Aorta (tissue), 5 donors: ENCODE measurements around the gene RALGAPA2. TPM values are rescaled to one million over a fixed set of nuclear protein-coding genes. Genes with fewer than 3 reads are reported as not detected.

Experiments used
- ATAC-seq: fragments of 200-7000 bp; cut with Tn5 transposase; one replicate; pipeline ENCODE4 v1.9.1; 2022; ENCODE audit warnings: moderate library complexity; ENCODE audit not compliant: low FRiP score
- DNase-seq, 2 donors: peaks; one replicate each; pipeline ENCODE4 v3.0.0-alpha.2; 2020
- H3K27ac ChIP-seq, 2 donors: one replicate each; pipeline ENCODE4 v1.5.1; 2013; ENCODE audit warnings: low read length in 2 of 2, mild to moderate bottlenecking in 2 of 2, moderate library complexity in 2 of 2, control low read depth in 1 of 2, inconsistent platforms in 1 of 2, low read depth in 1 of 2
- H3K27me3 ChIP-seq, 2 donors: one replicate each; pipeline ENCODE4 v1.6.1; 2013; ENCODE audit warnings: control low read depth in 1 of 2, low read length in 1 of 2, mild to moderate bottlenecking in 1 of 2, moderate library complexity in 1 of 2; ENCODE audit not compliant: insufficient read depth in 2 of 2, control insufficient read depth in 1 of 2
- H3K36me3 ChIP-seq, 2 donors: one replicate each; pipeline ENCODE4 v1.6.1; 2013; ENCODE audit warnings: control low read depth in 1 of 2, low read length in 1 of 2, mild to moderate bottlenecking in 1 of 2; ENCODE audit not compliant: insufficient read depth in 2 of 2, control insufficient read depth in 1 of 2
- H3K4me1 ChIP-seq, 2 donors: one replicate each; pipeline ENCODE4 v1.6.1; 2013; ENCODE audit warnings: low read length in 2 of 2, control low read depth in 1 of 2, mild to moderate bottlenecking in 1 of 2, moderate library complexity in 1 of 2; ENCODE audit not compliant: insufficient read depth in 2 of 2, control insufficient read depth in 1 of 2
- H3K4me3 ChIP-seq, 2 donors: one replicate each; pipeline ENCODE4 v1.5.1; 2013; ENCODE audit warnings: low read length in 2 of 2, control low read depth in 1 of 2, mild to moderate bottlenecking in 1 of 2
- H3K9me3 ChIP-seq: one replicate; pipeline ENCODE4 v1.6.1; 2013; ENCODE audit warnings: mild to moderate bottlenecking, low read length; ENCODE audit not compliant: control insufficient read depth
- WGBS, 2 donors: extraction: QIAGEN DNeasy Blood & Tissue Kit; methylation state at CpG; one replicate each; pipeline ENCODE4 v1.1.7; 2013; 5-methylcytosine and 5-hydroxymethylcytosine counted together
- intact Hi-C, 2 donors: fragments of 100-400 bp; cut with DNase I; formaldehyde crosslinking; loops; one replicate each; pipeline versions ENCODE4 v1.14.2 to v1.15.0; 2022
- polyA plus RNA-seq, 2 donors: library from polyadenylated mRNA; stranded (reverse); fragments of 200-250 nt; gene quantifications; one replicate each; pipeline ENCODE4 v1.2.3, GENCODE V29; 2013
- total RNA-seq, 2 donors: library from RNA; stranded (reverse); fragmentation: NEBNext Ultra II Directional; extraction: Animal tissue kit (Norgen Biotek cat#: 25700); gene quantifications; one replicate each; pipeline ENCODE4 v1.2.1, GENCODE V29; 2021
- donor health status: healthy with polysubstance abuse.
- donor health status: Bipolar disorder and iron deficiency.
- donor health status: DM: no; HTN: no; CAD: no.
- donor health status: DM: no; HTN: no; CAD: no.
- donor health status: DM: yes; HTN: yes; CAD: no.

Gene RALGAPA2
- total and polyA plus RNA-seq, 4 donors, result 2.2 to 62.3 (median 19.2) TPM

DNA sequence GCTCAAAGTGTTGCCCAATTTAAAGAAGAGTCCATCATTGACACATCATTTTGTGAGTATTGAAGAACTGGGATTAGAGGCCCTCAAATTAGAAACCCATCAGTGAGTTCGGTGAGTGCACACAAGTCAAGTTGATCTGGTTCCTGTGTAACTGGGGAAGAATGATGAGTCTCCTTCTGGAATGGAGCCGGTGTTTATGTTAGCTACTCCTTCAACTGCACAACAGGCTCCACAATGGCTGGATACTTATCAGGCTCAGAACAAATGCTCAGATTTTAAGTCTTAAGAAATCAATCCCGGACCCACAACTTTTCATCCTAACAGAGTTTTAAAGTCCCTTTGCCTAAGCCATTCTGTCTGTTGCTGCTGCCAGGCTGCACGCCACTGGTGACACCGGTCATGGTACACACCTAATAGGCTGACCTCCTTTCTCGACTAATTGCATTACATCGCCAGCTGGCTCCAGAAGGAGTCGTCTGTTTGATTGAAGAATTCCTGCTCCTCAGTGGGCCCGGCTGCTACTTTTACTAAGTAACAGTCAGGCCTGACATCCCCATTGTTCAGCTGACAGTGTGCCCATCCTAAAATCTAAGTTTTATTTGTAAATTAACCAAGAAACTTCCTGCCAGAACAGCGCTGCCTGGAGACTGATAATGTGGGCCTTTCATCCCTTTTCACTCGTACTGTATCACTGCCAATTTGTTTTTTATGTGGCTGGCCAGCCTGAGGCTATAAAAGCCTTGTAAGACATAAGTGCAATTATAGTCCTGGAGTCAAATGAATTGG lies 214.2 kb downstream of the RALGAPA2 start:
- 69 to 72% methylated on average over 11 of the region's 11 CpGs for whole genome bisulfite sequencing, 2 donors
- no peaks in the 10 kb centered on the region for H3K27me3 ChIP-seq
- H3K4me1 ChIP-seq, result no peaks in the 10 kb centered on the region
- no peaks in the 10 kb centered on the region for H3K9me3 ChIP-seq
- H3K4me3 ChIP-seq, result no peak overlapping the region
- peaks cover 9 to 12% of the 10 kb centered on the region in 2 donors for H3K36me3 ChIP-seq
- intact Hi-C loops, result no loop called here
- no peak overlapping the region for H3K27ac ChIP-seq
- ATAC-seq, result no peak
- DNase-seq, result no peak

DNA sequence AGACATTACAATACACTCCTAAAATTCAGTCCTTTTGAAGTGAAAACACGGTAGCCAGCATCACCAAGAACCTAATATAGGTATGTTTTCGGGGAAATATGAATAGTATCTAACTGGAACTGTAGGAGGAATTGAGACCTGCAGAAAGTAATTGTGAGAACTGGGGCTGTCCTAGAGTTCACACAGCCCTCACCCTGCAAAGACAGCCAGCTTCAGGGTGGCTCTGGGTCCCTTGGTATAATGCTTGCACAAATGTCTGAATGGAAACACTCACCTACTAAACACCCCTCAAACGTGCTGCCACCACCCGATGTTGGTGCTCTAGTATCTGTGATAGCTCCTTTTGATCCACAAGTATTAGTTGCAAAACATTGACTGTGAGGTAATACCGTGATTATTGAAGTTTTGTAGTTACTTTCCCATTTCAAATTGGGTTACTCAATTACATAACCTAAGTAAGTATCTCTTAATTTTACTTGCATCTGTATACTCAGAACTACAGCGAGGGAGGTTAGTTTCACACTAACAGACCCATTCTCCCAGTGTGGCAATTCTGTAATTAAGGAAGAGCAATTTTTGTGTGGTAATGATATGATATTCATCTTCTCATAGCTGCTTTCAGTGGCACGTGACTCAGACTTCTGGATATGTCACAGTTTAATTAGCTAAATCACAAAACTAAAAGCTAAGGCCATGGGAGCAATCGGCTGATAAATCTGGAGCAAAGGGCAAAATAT lies 215.0 kb downstream of the RALGAPA2 start:
- 91 to 92% methylated on average over 8 of the region's 8 CpGs for WGBS, 2 donors
- no peaks in the 10 kb centered on the region for H3K9me3 ChIP-seq
- no peak overlapping the region for H3K27ac ChIP-seq
- ATAC-seq (no peak), DNase-seq (no peak)
- H3K4me3 ChIP-seq, result no peak overlapping the region
- peaks cover 8% of the 10 kb centered on the region in 2 donors for H3K36me3 ChIP-seq
- no peaks in the 10 kb centered on the region for H3K27me3 ChIP-seq
- no peaks in the 10 kb centered on the region for H3K4me1 ChIP-seq
- intact Hi-C loops, result no loop called here

DNA sequence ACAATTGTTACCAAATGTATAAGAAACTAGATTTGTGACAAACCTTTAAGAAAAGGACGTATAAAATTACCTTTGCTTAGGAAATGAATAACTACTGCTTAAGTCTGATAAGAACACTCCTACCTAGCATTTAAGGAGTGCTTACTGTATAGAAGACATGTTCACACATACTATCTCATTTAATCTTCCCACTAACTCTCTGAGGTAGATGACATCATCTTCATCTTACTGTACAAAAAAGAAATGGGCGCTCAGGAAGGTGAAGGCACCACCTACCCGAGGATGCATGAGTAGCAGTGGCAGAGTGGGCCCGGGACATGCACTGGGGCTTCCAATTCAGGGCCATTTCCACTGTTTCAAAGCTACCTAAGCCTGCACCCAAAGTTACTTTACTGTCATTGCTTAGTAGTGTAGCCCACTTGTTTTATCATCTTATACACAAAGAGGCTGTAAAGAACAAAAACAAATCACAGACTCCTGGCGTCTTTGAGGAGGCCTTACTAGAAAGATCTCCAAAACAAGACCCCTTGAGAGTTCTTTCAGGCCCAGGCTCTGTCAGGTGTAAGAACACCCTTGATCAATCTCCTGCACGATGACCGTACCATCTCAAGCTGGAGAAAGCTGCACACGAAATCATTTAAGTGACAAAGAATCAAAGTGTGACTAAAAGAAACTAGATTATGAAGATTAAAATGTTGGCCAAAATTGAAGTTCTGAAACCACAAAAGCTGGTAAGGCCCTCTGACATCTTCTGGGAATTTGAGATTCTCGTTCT lies 216.5 kb downstream of the RALGAPA2 start:
- H3K9me3 ChIP-seq, result no peaks in the 10 kb centered on the region
- no peak overlapping the region for H3K27ac ChIP-seq
- DNase-seq (no peak), ATAC-seq (no peak)
- no peaks in the 10 kb centered on the region for H3K4me1 ChIP-seq
- no peak overlapping the region for H3K4me3 ChIP-seq
- 88 to 89% methylated on average over 9 of the region's 9 CpGs for WGBS, 2 donors
- no peaks in the 10 kb centered on the region for H3K27me3 ChIP-seq
- intact Hi-C loops, result no loop called here
- peaks cover 8 to 9% of the 10 kb centered on the region in 2 donors for H3K36me3 ChIP-seq

DNA sequence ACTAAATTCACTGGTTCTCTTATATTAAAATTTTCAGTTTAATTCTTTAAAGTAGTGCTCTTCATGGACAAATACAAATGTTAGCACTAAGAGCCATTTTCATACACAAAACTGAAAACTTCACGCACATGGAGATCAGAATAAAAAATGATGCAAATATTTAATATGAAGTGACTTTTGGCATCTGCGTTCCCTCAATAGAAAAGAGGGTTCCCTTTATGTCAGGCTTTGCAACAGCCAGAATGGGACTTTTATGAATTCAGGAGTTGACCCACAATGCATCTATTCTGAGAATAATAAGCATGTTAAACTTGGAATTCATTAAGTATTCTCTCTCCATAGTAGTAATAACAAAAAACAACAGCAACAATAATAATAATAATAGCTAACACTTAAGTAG lies 218.7 kb downstream of the RALGAPA2 start:
- ATAC-seq (no peak), DNase-seq (no peak)
- Histone ChIP-seq H3K27ac (no peak overlapping the region), H3K9me3 (no peaks in the 10 kb centered on the region), H3K27me3 (no peaks in the 10 kb centered on the region), H3K4me1 (no peaks in the 10 kb centered on the region), H3K4me3 (no peak overlapping the region), H3K36me3 (peaks cover under 1 to 7% of the 10 kb centered on the region in 2 donors)
- 98% methylated on average over 2 of the region's 2 CpGs for WGBS, 2 donors
- intact Hi-C loops, result no loop called here

DNA sequence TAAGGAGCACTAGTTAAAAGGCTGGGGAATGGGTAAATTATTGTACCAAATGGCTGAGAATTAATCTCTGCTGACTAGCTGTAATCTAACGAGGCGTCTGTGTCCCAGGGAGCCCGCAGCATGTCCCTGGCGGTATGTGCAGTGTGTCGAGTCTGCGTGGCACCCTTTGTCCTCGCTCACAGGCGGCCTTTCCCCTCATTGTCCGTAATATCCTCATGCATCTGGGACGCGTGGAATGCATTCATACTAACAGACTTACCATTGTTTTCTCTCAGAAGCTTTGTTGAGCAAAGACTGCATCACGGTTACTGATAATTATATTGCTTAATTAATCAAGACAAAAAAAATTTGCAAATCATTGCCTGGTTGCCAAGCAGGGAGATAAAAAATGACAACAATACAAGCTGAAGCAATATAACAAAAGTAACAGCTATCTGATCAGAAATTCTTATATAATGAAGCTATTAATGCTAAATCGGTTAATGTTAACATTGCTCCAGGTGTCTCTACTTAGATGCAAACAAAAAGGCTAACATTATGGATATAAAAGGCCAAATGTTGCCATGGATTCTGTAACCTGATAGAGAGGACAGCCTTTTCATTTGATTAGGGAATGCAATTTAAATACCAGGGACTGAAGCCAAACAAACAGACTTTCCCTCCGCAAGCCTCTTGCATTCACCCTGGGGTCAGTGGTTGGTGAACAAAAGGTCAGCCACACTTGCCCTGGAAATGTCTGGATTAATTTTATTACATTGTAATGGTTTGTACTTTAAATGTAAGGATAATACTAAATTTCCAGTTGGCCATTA lies 219.7 kb downstream of the RALGAPA2 start:
- Histone ChIP-seq H3K27me3 (no peaks in the 10 kb centered on the region), H3K36me3 (peaks cover 0 to 7% of the 10 kb centered on the region in 2 donors), H3K4me1 (no peaks in the 10 kb centered on the region), H3K4me3 (no peak overlapping the region), H3K27ac (no peak overlapping the region), H3K9me3 (no peaks in the 10 kb centered on the region)
- no peak for DNase-seq
- intact Hi-C loops, result no loop called here
- WGBS, 2 donors, result 70 to 77% methylated on average over 14 of the region's 14 CpGs
- no peak for ATAC-seq

DNA sequence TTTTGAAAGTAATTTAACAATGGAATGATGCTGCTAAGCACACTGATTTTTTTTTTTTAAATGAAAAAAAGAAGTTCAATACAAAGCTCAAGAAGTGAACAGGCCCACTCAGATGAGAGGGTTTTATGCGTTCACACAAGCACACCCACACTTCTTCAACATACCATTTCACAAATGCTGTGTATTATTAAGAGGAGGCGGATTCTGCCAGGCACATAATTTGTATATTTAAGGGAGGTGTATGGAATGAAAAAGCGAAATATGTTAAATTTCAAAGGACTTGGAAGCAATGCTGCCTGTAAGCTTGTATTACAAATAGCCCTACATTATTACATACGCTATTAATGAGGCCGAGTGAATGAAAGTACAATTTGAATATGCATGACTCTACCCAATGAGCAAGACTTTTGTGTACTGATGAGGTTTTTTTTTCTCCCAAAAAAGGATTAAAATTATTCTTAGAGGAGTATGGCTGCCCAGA lies 220.6 kb downstream of the RALGAPA2 start:
- no peak overlapping the region for H3K4me3 ChIP-seq
- DNase-seq (no peak), ATAC-seq (no peak)
- no peak overlapping the region for H3K27ac ChIP-seq
- H3K36me3 ChIP-seq, result peaks cover 0 to 7% of the 10 kb centered on the region in 2 donors
- H3K9me3 ChIP-seq, result no peaks in the 10 kb centered on the region
- no peaks in the 10 kb centered on the region for H3K27me3 ChIP-seq
- H3K4me1 ChIP-seq, result no peaks in the 10 kb centered on the region
- WGBS, 2 donors, result 93 to 94% methylated on average over 5 of the region's 5 CpGs
- intact Hi-C loops, result no loop called here

DNA sequence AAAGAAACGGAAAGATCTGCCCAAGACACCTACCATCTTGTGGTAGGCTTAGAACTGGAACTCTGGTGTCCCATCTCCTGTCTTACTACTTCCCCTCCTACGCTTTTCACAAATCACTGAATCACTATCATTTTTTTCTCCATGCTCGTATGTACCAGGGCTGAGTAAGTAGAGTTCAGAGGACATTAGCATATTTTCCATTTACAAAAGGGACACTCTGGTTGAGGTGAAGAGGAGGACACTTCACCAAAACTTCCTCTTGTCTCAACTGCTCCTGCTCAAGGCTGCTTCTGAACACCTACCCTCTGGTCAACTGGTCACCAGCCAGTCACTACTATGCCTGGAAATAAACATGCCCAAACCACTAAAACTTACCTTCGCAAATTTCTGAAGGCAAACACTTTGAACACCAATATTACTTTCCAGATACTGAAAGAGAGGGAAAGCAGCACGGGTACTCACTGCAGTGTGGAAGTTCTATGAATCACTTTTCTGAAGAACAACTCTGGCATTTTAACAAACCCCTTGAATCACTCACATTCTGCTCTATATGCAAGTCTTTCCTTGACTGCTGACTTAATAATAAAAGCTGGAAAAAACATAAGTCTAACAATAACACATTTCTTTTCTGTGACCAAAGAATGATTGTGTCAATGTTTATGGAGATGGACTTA lies 221.2 kb downstream of the RALGAPA2 start:
- H3K4me1 ChIP-seq, result no peaks in the 10 kb centered on the region
- no peak overlapping the region for H3K27ac ChIP-seq
- no peak for DNase-seq
- no peak for ATAC-seq
- intact Hi-C loops, result no loop called here
- H3K36me3 ChIP-seq, result peaks cover 0 to 6% of the 10 kb centered on the region in 2 donors
- H3K27me3 ChIP-seq, result no peaks in the 10 kb centered on the region
- 85 to 87% methylated on average over 5 of the region's 5 CpGs for WGBS, 2 donors
- no peak overlapping the region for H3K4me3 ChIP-seq
- no peaks in the 10 kb centered on the region for H3K9me3 ChIP-seq
